HUES48 (cell line): ENCODE measurements around the gene NECAB3.

ENCODE experiments used
- H3K27ac ChIP-seq: one replicate; pipeline ENCODE4 v1.7.0; 2013; ENCODE audit warnings: low read depth, low read length, inconsistent platforms
- H3K27me3 ChIP-seq: 2 replicates; pipeline ENCODE4 v1.6.1; 2013; ENCODE audit warnings: mild to moderate bottlenecking, low read length; ENCODE audit not compliant: control insufficient read depth, insufficient read depth
- H3K36me3 ChIP-seq: 2 replicates; pipeline ENCODE4 v1.6.1; 2013; ENCODE audit warnings: low read length; ENCODE audit not compliant: control insufficient read depth, insufficient read depth
- H3K4me1 ChIP-seq: 2 replicates; pipeline ENCODE4 v1.6.1; 2013; ENCODE audit warnings: mild to moderate bottlenecking, low read length; ENCODE audit not compliant: control insufficient read depth, insufficient read depth
- H3K4me3 ChIP-seq: 2 replicates; pipeline ENCODE4 v1.5.1; 2013; ENCODE audit warnings: mild to moderate bottlenecking, low read depth, low read length
- H3K9ac ChIP-seq: 2 replicates; pipeline ENCODE4 v1.6.1; 2013; ENCODE audit warnings: mild to moderate bottlenecking, low read depth, low read length, moderate library complexity
- H3K9me3 ChIP-seq: 2 replicates; pipeline ENCODE4 v1.6.1; 2013; ENCODE audit warnings: low read length; ENCODE audit not compliant: control insufficient read depth, insufficient read depth

The NECAB3 gene

GRCh38 chr20:33675136-33675959, 1.1 kb upstream of the NECAB3 start:
- peak overlapping the region; percentile 78 for H3K27ac ChIP-seq

GRCh38 chr20:33673410-33674293, 576 bp downstream of the NECAB3 start:
- H3K27ac ChIP-seq, result peak overlapping the region; percentile 40
- no peaks in the 10 kb centered on the region for H3K9me3 ChIP-seq
- H3K4me1 ChIP-seq, result peaks cover 19% of the 10 kb centered on the region
- H3K9ac ChIP-seq, result peak overlapping the region; percentile 54
- H3K36me3 ChIP-seq, result peaks cover 59% of the 10 kb centered on the region
- peak overlapping the region; percentile 89 for H3K4me3 ChIP-seq
- H3K27me3 ChIP-seq, result no peaks in the 10 kb centered on the region

More at GRCh38 chr20:33675136-33675959, 1.1 kb upstream of the NECAB3 start:
- H3K36me3 ChIP-seq, result peaks cover 61% of the 10 kb centered on the region
- H3K9ac ChIP-seq, result no peak overlapping the region
- H3K9me3 ChIP-seq, result no peaks in the 10 kb centered on the region
- peak overlapping the region; percentile 89 for H3K4me3 ChIP-seq
- no peaks in the 10 kb centered on the region for H3K27me3 ChIP-seq
- peaks cover 19% of the 10 kb centered on the region for H3K4me1 ChIP-seq

- Histone ChIP-seq H3K9me3 (no peaks in the 10 kb centered on the region), H3K27me3 (no peaks in the 10 kb centered on the region), H3K9ac (0 out of 2 replicates have a peak overlapping the region, but pooled peaks have one; percentile 54), H3K4me1 (peaks cover 19% of the 10 kb centered on the region), H3K36me3 (peaks cover 57% of the 10 kb centered on the region), H3K4me3 (peak overlapping the region; percentile 89), H3K27ac (no peak overlapping the region)
These were observed 1.2 kb downstream of the NECAB3 start for GRCh38 chr20:33673114-33673409.

GRCh38 chr20:33672426-33673113, 1.7 kb downstream of the NECAB3 start:
- peaks cover 53% of the 10 kb centered on the region for H3K36me3 ChIP-seq
- H3K9me3 ChIP-seq, result no peaks in the 10 kb centered on the region
- peaks cover 19% of the 10 kb centered on the region for H3K4me1 ChIP-seq
- H3K4me3 ChIP-seq, result peak overlapping the region; percentile 31; the same call in 1 of the 2 replicates
- H3K9ac ChIP-seq, result no peak overlapping the region
- H3K27me3 ChIP-seq, result peaks cover 3% of the 10 kb centered on the region
- no peak overlapping the region for H3K27ac ChIP-seq

GRCh38 chr20:33671573-33672288, 2.5 kb downstream of the NECAB3 start:
- Histone ChIP-seq H3K27me3 (peaks cover 7% of the 10 kb centered on the region), H3K9me3 (no peaks in the 10 kb centered on the region), H3K4me3 (no peak overlapping the region), H3K36me3 (peaks cover 45% of the 10 kb centered on the region), H3K4me1 (peaks cover 19% of the 10 kb centered on the region), H3K9ac (no peak overlapping the region), H3K27ac (no peak overlapping the region)

- H3K9ac ChIP-seq, result no peak overlapping the region
- H3K27me3 ChIP-seq, result peaks cover 7% of the 10 kb centered on the region
- no peaks in the 10 kb centered on the region for H3K9me3 ChIP-seq
- peaks cover 37% of the 10 kb centered on the region for H3K36me3 ChIP-seq
- no peak overlapping the region for H3K4me3 ChIP-seq
- H3K4me1 ChIP-seq, result peaks cover 25% of the 10 kb centered on the region
- H3K27ac ChIP-seq, result no peak overlapping the region
These were observed 3.3 kb downstream of the NECAB3 start for GRCh38 chr20:33670715-33671499.

- no peak overlapping the region for H3K9ac ChIP-seq
- H3K27ac ChIP-seq, result no peak overlapping the region
- H3K4me1 ChIP-seq, result peaks cover 18% of the 10 kb centered on the region
- H3K36me3 ChIP-seq, result peaks cover 35% of the 10 kb centered on the region
- H3K9me3 ChIP-seq, result no peaks in the 10 kb centered on the region
- no peak overlapping the region for H3K4me3 ChIP-seq
- peaks cover 7% of the 10 kb centered on the region for H3K27me3 ChIP-seq
These were observed 4.2 kb downstream of the NECAB3 start for GRCh38 chr20:33669873-33670640.

GRCh38 chr20:33669224-33669623, 5.0 kb downstream of the NECAB3 start:
- peaks cover 20% of the 10 kb centered on the region for H3K4me1 ChIP-seq
- no peak overlapping the region for H3K4me3 ChIP-seq
- no peak overlapping the region for H3K27ac ChIP-seq
- no peaks in the 10 kb centered on the region for H3K9me3 ChIP-seq
- H3K9ac ChIP-seq, result no peak overlapping the region
- peaks cover 35% of the 10 kb centered on the region for H3K36me3 ChIP-seq
- H3K27me3 ChIP-seq, result peaks cover 7% of the 10 kb centered on the region

- Histone ChIP-seq H3K9ac (no peak overlapping the region), H3K27ac (no peak overlapping the region), H3K4me3 (no peak overlapping the region)
These were observed 5.6 kb downstream of the NECAB3 start for GRCh38 chr20:33668466-33669155.

More at GRCh38 chr20:33668466-33669155, 5.6 kb downstream of the NECAB3 start:
- Histone ChIP-seq H3K27me3 (peaks cover 7% of the 10 kb centered on the region), H3K36me3 (peaks cover 35% of the 10 kb centered on the region), H3K9me3 (no peaks in the 10 kb centered on the region), H3K4me1 (peaks cover 26% of the 10 kb centered on the region)
